ENCODE data around the gene XPO6. TPM values are rescaled to one million over a fixed set of nuclear protein-coding genes. Genes with fewer than 3 reads are reported as not detected.

Gene XPO6
- total RNA-seq, 1 donor from 2014 or later: 72.7 TPM

- intact Hi-C loops (cut with DNase I): no loop called here
- Histone ChIP-seq H3K27me3 (no peaks in the 10 kb centered on the region), H3K27ac (peak overlapping the region; percentile 67), H3K4me1 (peaks cover 23% of the 10 kb centered on the region), H3K36me3 (peaks cover 0 to 31% of the 10 kb centered on the region in 2 donors), H3K4me3 (no peak overlapping the region), H3K9me3 (no peaks in the 10 kb centered on the region)
- no peak for DNase-seq (ENCODE audit: extremely low spot score in 2 of 2)
- TF ChIP-seq POLR2AphosphoS5 (IDR thresholded peaks at IDR 0.05; ENCODE audit: insufficient read depth in 1 of 2, low read depth in 1 of 2) (no peak), POLR2A (IDR thresholded peaks at IDR 0.05) (no peak)
- TF ChIP-seq, protein P1, sequence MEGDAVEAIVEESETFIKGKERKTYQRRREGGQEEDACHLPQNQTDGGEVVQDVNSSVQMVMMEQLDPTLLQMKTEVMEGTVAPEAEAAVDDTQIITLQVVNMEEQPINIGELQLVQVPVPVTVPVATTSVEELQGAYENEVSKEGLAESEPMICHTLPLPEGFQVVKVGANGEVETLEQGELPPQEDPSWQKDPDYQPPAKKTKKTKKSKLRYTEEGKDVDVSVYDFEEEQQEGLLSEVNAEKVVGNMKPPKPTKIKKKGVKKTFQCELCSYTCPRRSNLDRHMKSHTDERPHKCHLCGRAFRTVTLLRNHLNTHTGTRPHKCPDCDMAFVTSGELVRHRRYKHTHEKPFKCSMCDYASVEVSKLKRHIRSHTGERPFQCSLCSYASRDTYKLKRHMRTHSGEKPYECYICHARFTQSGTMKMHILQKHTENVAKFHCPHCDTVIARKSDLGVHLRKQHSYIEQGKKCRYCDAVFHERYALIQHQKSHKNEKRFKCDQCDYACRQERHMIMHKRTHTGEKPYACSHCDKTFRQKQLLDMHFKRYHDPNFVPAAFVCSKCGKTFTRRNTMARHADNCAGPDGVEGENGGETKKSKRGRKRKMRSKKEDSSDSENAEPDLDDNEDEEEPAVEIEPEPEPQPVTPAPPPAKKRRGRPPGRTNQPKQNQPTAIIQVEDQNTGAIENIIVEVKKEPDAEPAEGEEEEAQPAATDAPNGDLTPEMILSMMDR (IDR thresholded peaks at IDR 0.05): no peak
These were observed 79.9 kb downstream of the XPO6 start for GRCh38 chr16:28131743-28132393.

DNA sequence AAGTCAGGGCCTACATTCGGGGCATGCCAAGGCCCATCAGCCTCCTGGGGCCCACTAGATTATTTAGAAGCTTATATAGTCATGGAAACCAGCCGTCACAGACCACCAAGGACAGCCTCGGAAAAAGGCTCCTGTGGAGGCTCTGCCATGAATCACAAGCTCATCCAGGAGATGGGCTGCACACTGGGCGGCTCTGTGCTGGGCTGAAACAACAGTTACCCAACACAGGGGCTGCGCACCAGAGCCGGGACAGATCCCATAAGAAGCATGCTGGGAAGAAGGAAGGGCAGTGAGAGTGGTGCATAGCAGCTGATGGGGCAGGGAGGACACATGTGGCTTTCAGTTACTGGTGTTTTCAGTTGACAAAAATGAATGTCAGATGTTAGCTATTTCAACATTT is 80.6 kb downstream of the XPO6 start:
- no peaks in the 10 kb centered on the region for H3K27me3 ChIP-seq
- TF ChIP-seq, protein P1 (IDR thresholded peaks at IDR 0.05): no peak
- TF ChIP-seq POLR2A (IDR thresholded peaks at IDR 0.05): no peak
- peaks cover 23% of the 10 kb centered on the region for H3K4me1 ChIP-seq
- H3K27ac ChIP-seq: peak overlapping the region; percentile 67
- peaks cover 0 to 32% of the 10 kb centered on the region in 2 donors for H3K36me3 ChIP-seq
- no peaks in the 10 kb centered on the region for H3K9me3 ChIP-seq
- no peak overlapping the region for H3K4me3 ChIP-seq
- DNase-seq (ENCODE audit: extremely low spot score in 2 of 2): no peak
- intact Hi-C loops (cut with DNase I): no loop called here

DNA sequence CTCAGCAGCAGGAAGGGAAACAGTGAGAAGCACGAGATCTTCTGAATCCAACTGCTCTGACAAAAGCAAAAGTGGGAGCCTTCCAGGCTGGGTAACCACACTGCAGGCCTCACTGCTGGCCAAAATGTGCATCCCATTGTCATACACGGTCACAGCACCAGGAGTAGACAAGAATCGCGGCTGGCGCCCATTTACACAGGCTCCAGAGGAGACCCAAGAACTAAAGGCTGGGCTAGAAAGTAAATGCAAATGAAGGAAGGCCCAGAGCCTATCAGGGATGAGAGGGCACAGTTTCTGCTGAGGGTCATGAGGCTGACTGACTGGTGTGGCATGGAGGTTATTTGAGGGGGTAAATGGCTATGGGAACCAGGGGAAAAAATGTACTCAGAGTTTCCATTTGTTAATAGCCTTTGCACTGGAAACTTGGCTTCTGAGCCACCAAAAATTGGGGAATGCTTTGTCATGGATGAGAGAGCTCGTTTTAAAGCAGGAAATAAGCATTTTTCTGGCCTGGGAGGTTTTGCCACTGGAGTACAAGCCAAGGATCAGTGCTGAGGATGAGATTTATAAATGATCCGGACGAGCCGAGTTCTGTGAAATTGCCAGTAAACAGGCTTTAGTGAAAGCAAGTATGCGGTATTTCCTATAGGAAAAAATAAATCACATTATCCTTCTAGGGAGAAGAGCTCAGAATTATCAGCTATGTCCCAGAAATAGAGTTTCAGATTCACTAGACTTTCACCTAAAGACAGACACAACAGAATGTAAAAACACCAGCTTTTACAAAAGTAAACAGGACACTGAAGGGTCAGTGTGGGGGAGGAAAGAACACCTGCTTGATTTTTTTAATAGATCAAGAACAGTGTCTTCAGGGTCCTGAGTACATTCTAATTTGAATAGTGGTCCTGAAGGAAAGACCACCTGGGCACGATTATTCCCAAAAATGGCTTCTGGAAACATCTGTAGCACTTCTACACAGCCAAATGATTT is 81.4 kb downstream of the XPO6 start:
- Histone ChIP-seq H3K27ac (peak overlapping the region; percentile 67), H3K36me3 (peaks cover 0 to 39% of the 10 kb centered on the region in 2 donors), H3K27me3 (no peaks in the 10 kb centered on the region), H3K4me3 (no peak overlapping the region), H3K4me1 (peaks cover 23% of the 10 kb centered on the region), H3K9me3 (no peaks in the 10 kb centered on the region)
- no peak for TF ChIP-seq POLR2AphosphoS5 (IDR thresholded peaks at IDR 0.05; ENCODE audit: insufficient read depth in 1 of 2, low read depth in 1 of 2)
- TF ChIP-seq, protein P1 (IDR thresholded peaks at IDR 0.05): no peak
- no peak for TF ChIP-seq POLR2A (IDR thresholded peaks at IDR 0.05)
- no peak for DNase-seq (ENCODE audit: extremely low spot score in 2 of 2)
- intact Hi-C loops (cut with DNase I): no loop called here

GRCh38 chr16:28126684-28127620 is 84.8 kb downstream of the XPO6 start:
- H3K4me3 ChIP-seq: no peak overlapping the region
- intact Hi-C loops (cut with DNase I): no loop called here
- no peak for TF ChIP-seq POLR2A (IDR thresholded peaks at IDR 0.05)
- TF ChIP-seq POLR2AphosphoS5 (IDR thresholded peaks at IDR 0.05; ENCODE audit: insufficient read depth in 1 of 2, low read depth in 1 of 2): no peak
- TF ChIP-seq, protein P1 (IDR thresholded peaks at IDR 0.05): no peak
- peaks cover 0 to 47% of the 10 kb centered on the region in 2 donors for H3K36me3 ChIP-seq
- H3K27me3 ChIP-seq: no peaks in the 10 kb centered on the region
- H3K9me3 ChIP-seq: no peaks in the 10 kb centered on the region
- no peak for DNase-seq (ENCODE audit: extremely low spot score in 2 of 2)
- no peak overlapping the region for H3K27ac ChIP-seq
- H3K4me1 ChIP-seq: peaks cover 19% of the 10 kb centered on the region
